HG03159 (cell line): ENCODE data around the gene CTU2.
"Not testable (repeated sequence)": the region's sequence is repeated elsewhere in the genome, so short reads cannot be mapped to it uniquely, and the experiment has no call there.

ENCODE experiments used
- ATAC-seq: cut with Tn5 transposase; IDR thresholded peaks from one replicate; pipeline ENCODE4 v1.9.1; 2021; ENCODE audit warnings: mild to moderate bottlenecking, moderate library complexity; ENCODE audit not compliant: unreplicated experiment

The CTU2 gene

GRCh38 chr16:88706229-88706964 lies at the start of gene CTU2, which contains the start of gene RNF166:
Gene CTU2, plus strand, starts transcription at chr16:88706503. Its CDS starts 28 bp downstream, at chr16:88706531.
Gene RNF166, minus strand, starts transcription at chr16:88706408. Its CDS starts 83 bp downstream, at chr16:88706325.
- peak; percentile 64 for ATAC-seq

DNA sequence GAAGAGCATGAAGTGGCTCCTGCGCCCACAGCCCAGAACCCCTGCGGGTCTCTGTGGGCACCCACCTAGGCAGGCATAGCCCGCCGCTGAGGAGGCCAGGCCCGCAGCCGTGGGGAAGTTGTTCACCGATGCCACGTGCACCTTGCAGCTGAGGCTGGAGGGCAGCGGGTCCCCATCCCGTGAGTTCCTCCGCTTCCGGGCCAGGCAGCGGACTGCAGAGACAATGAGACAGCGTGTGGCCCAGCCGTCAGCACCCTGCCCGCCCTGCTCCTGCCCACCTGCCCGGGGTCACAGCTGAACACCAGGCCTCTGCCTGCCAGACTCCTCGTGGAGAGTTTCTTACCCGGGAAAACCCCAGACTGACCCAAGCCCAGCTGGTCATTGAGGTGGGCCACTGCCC lies 48.9 kb upstream of the CTU2 start:
- no peak for ATAC-seq

DNA sequence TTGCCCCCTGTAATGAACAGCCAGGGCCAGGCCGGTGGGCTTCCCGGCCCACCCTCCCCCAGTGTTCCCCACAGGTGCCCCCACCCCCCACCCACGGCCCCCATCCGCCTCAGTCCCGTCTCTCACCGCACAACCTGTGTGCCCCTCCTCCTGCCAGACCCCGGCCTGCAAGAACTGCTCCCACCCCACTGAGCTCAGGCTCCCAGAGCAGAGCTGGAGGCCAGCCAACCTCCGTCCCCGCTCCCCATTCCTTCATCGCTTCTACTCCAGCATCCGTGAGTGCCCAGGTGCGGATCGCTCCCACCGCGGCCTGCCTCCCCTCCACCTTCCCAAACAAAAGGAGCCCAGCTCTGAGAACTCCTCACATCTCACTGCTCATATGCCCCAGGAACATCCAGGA lies 47.6 kb upstream of the CTU2 start:
- no peak for ATAC-seq

GRCh38 chr16:88659160-88659559 lies 47.1 kb upstream of the CTU2 start:
- ATAC-seq: no peak

DNA sequence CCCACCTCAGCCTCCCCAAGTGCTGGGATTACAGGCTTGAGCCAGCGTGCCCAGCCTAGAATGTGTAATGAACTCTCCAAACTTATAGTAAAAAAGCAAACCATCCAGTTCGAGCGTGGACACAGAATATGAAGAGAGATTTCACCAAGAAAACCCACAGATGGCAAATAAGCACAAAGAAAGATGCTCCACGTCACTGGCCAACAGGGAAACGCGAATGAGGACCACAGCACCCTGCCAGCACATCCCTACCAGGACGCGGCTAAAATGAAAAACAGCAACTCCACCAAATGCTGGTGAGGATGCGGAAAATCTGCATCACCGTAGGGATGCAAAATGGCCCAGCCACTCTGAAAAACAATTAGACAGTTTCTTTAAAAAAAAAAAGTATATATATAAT lies 44.8 kb upstream of the CTU2 start:
- ATAC-seq: no peak

GRCh38 chr16:88662222-88662842 lies 44.0 kb upstream of the CTU2 start:
- ATAC-seq: peak; percentile 6

- peak; percentile 94 for ATAC-seq
These were observed 43.3 kb upstream of the CTU2 start, which contains the start of gene MVD for GRCh38 chr16:88662843-88663606. Gene MVD, minus strand, starts transcription at chr16:88663091. Its CDS starts 11 bp downstream, at chr16:88663080.

DNA sequence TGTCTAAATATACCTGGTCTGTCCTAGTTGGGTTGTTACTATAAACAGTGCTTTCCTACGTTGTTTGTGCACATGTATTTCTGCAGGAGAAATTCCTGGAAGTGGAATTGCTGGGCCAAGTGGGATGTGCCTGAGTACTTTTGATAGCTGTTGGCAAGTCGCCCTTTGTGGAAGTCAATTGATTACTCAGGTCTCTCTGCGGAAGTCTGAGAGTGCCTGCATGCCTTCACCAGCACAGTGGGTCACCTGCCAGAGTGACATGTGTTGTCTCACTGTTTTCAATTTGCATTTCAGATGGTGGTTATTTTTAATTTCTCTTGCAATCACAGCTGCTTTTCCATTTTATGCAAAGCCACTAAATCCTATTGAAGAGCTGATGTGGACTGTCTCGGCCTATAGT lies 41.2 kb upstream of the CTU2 start:
- no peak for ATAC-seq

GRCh38 chr16:88665570-88665969 lies 40.7 kb upstream of the CTU2 start:
- ATAC-seq: no peak

- no peak for ATAC-seq
These were observed 38.8 kb upstream of the CTU2 start for GRCh38 chr16:88667461-88667860.

DNA sequence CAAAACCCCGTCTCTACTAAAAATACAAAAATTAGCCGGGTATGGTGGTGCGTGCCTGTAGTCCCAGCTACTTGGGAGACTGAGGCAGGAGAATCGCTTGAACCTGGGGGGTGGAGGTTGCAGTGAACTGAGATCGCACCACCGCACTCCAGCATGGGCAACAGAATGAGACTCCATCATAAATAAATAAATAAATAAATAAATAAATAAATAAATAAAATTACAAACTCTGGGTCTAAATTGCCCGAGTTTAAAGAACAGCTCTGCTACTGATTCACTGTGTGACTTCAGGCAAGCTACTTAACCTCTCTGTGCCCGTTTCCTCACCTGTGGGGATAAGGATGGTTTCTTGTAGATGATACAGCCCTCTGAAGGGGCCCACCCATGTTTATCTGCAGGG lies 36.8 kb upstream of the CTU2 start:
- not testable (repeated sequence) for ATAC-seq

DNA sequence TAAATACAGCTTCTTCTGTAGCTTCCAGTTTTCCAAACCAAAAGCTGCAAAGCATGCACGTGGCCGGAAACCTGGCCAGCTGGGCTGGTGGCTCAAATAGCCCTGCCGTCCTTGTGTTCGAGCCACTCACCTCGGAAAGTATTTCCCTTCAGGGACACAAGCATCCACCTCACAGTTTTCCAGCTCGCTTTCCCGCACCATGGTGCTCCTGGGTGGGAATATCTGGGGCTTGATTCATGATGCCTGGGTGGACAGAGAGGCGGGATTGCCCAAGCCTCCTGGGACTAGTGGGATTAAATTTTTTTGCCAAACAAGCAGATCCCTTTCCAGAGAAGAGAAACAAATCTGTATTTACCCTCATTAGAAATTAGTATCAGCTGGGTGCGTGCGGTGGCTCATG lies 36.3 kb upstream of the CTU2 start:
- ATAC-seq: no peak

GRCh38 chr16:88671806-88672205 lies 34.5 kb upstream of the CTU2 start:
- ATAC-seq: no peak

DNA sequence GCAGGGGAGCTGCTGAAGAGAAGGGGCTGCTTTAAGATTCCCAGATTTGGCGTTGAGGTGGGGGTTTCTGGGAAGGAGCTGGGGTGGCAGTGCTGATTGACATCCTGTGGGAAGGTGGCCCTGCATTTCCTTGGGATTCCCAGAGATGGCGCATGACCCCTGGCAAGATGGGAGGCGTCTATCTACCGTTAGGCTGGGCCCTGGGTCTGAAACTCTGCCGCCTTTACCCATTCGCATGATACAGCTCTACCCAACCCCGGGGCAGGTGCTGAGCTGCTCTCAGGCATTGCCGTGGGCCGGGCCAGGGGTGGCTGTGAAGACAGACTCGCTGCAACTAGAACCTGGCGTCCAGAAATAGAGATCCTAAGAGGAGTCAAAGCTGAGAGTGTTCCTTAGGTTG lies 33.5 kb upstream of the CTU2 start:
- ATAC-seq: no peak

DNA sequence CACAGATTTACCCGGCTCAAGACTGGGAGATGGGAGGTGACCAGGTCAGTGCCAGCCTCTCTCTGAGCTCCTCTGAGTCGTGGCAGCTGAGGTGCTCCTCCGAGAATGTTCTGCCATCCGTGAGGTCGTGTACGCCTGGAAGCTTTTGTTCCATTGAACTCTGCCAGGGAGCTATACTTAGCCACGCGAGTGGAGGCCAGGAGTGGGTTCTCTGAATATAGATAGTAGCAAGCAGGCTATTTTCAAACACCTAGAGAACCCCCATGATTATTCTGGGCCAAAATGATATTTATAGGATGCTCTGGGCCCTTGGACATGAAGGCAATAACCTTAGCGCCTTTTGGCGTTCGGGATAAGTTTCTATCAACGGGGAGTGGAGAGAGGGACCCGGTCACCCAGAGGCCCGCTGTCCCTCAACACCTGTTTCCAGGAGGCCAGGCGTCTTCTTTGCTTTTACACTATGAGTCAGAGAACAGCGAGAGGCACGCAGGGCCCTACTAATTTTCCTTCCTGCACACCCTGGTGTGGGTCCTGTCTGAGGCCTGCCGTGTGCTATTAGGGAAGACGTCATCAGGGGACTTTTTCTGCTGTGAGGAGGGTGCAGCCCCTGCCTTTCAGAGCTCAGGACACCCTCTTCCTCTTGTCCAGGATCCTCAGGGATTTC lies 32.5 kb upstream of the CTU2 start:
- ATAC-seq: no peak

DNA sequence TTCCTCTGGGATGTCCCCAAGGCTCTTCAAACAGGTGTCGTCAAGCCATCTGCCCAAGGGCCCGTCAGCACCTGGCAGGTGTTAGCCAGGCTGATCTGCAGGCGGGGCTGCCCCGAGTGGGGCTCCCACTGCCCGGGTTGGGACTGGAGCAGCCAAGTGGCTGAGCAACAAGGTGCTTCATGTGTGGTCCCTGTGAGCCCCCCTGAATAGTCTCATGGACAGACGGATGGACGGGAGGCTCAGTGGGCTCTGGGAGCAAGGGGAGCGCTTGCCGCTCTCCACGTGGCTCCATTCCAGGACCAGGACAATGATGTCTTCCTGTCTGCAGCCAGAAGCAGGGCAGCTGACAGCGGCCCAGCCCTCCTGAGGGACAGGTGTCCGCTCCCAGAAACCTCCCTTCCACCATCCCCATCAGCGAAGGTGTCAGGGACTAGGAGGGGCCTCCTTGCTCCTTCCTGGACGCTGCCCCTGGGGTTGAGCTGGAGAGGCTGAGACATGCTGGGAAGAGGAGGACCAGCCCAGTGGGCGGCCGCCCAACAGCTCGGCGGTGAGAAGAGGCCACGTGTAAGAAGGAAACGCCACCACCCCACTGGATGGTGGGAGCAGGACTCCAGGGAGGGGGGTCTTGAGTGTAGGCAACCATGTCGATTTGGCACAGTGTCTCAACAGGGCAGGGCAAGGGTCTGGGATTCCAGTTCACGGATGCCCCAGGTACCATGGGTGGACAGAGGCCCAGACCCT lies 29.6 kb upstream of the CTU2 start:
- ATAC-seq: no peak

DNA sequence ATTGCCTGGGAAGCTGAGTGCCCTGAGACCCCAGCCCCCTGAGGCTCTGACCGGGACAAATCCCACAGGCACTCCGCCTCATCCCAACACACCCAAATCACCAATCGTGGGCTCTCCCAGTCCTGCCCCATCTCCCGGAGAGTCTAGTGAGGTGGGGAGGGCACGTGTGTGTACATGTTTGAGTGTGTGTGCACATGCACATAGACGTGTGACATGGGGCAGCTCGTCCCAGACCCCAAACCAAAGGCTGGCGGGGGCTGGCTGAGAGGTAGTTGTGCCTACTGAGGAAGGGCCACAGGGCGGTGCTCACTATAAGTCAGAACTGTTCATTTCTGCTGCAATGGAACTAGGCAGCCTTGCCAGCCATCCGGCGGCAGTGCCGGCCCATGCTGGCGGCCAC lies 28.6 kb upstream of the CTU2 start:
- ATAC-seq: no peak

GRCh38 chr16:88678224-88678979 lies 27.9 kb upstream of the CTU2 start:
- ATAC-seq: no peak

- no peak for ATAC-seq
These were observed 25.7 kb upstream of the CTU2 start for GRCh38 chr16:88680554-88681083.
